HG03469 (cell line): ENCODE results near the gene SCYL2.
"Not testable (repeated sequence)": the region's sequence is repeated elsewhere in the genome, so short reads cannot be mapped to it uniquely, and the experiment has no call there.

Experiments used
- ATAC-seq: cut with Tn5 transposase; IDR thresholded peaks from one replicate; pipeline ENCODE4 v1.9.1; 2021; ENCODE audit warnings: mild to moderate bottlenecking, moderate library complexity, moderate number of reproducible peaks; ENCODE audit not compliant: unreplicated experiment

Gene SCYL2

GRCh38 chr12:100265107-100265506, 1.9 kb upstream of the SCYL2 start:
- ATAC-seq, result not testable (repeated sequence)

- peak; percentile 2 for ATAC-seq
These were observed 1.0 kb upstream of the SCYL2 start for GRCh38 chr12:100265732-100266584.

- ATAC-seq, result peak; percentile 58
These were observed 467 bp upstream of the SCYL2 start for GRCh38 chr12:100266585-100266834.

- no peak for ATAC-seq
These were observed 765 bp downstream of the SCYL2 start for GRCh38 chr12:100267603-100268281.

- no peak for ATAC-seq
These were observed 2.0 kb downstream of the SCYL2 start for GRCh38 chr12:100268835-100269564.

GRCh38 chr12:100273782-100274181, 6.8 kb downstream of the SCYL2 start:
- no peak for ATAC-seq

- ATAC-seq, result no peak
These were observed 7.3 kb downstream of the SCYL2 start for GRCh38 chr12:100274291-100274690.

GRCh38 chr12:100279159-100279558, 12.2 kb downstream of the SCYL2 start:
- ATAC-seq, result no peak

- ATAC-seq, result no peak
These were observed 12.7 kb downstream of the SCYL2 start for GRCh38 chr12:100279607-100280244.

GRCh38 chr12:100284556-100284955, 17.6 kb downstream of the SCYL2 start:
- not testable (repeated sequence) for ATAC-seq

GRCh38 chr12:100289038-100289437, 22.1 kb downstream of the SCYL2 start:
- no peak for ATAC-seq

GRCh38 chr12:100290016-100290415, 23.0 kb downstream of the SCYL2 start:
- no peak for ATAC-seq

GRCh38 chr12:100293017-100293416, 26.0 kb downstream of the SCYL2 start:
- no peak for ATAC-seq

- not testable (repeated sequence) for ATAC-seq
These were observed 27.4 kb downstream of the SCYL2 start for GRCh38 chr12:100294366-100294765.

GRCh38 chr12:100295764-100296555, 29.0 kb downstream of the SCYL2 start:
- no peak for ATAC-seq

GRCh38 chr12:100302081-100302480, 35.1 kb downstream of the SCYL2 start:
- ATAC-seq, result no peak

GRCh38 chr12:100303831-100304230, 36.9 kb downstream of the SCYL2 start:
- no peak for ATAC-seq

- not testable (repeated sequence) for ATAC-seq
These were observed 37.4 kb downstream of the SCYL2 start for GRCh38 chr12:100304334-100304733.

- ATAC-seq, result not testable (repeated sequence)
These were observed 41.2 kb downstream of the SCYL2 start for GRCh38 chr12:100308138-100308537.

GRCh38 chr12:100311317-100311716, 44.3 kb downstream of the SCYL2 start:
- ATAC-seq, result no peak
